Ammon's horn (tissue), 1 donor: ENCODE measurements around the gene RAB26.
"Not testable (repeated sequence)": the region's sequence is repeated elsewhere in the genome, so short reads cannot be mapped to it uniquely, and the experiment has no call there.

Experiments used
- DNase-seq: peaks from one replicate; pipeline ENCODE4 v3.0.0-alpha.2; 2016; ENCODE audit warnings: low spot score

RAB26 gene

GRCh38 chr16:2117341-2117740 lies 31.1 kb upstream of the RAB26 start:
- DNase-seq: not testable (repeated sequence)

DNA sequence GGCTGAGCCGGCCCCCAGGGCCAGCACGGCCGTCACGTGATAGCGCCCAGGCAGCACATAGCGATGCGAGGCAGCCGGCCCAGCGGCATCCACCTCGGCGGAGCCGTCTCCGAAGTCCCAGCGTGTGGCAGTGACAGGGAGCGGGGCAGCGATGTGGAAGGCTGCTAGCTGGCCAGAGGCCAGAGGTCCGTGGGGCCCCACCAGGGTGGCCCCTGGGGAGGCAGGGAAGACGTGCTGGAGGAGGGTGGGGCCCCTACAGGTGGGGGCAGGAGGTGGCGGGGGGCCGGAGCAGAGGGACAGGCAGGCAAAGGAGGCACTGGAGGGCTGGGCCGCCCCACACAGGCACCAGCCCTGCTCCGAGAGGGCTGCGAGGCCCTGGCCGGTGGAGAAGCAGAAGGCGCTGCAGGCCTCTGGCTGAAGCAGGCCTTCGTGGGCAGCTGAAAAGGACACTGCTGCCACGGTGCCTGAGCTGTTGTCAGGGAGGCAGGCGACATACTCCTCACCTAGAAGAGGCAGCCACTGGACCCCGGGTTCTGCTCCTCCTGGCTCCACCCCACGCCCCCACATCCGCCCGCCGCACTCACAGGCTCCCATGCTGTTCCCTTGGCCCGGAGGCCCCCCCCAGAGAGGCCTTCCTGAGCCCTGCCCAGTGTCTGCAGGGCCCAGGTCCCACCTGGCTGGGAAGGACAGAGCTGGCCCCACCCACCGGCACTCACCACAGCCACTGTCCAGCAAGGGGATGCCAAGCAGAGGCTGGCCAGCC lies 30.3 kb upstream of the RAB26 start:
- DNase-seq: not testable (repeated sequence)

DNA sequence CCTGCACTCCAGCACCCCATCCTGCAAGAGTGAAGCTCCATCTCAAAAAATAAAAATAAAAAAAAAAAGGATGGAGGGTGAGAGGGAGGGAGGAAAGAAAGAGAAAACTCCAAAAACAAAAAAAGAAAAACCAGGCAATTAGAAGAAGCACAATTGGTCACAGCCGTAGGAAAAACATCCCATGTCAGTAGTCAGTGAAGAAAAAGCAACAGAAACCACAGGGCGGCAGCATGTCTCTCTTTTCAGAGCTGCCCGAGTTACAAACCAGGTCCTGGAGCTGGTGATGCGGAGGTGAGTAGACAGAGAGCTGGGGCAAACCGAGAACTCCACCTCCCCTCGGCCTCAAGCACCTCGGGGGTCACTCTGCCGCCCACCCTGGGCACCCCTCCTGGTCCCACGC lies 27.1 kb upstream of the RAB26 start:
- peak; percentile 83 for DNase-seq

DNA sequence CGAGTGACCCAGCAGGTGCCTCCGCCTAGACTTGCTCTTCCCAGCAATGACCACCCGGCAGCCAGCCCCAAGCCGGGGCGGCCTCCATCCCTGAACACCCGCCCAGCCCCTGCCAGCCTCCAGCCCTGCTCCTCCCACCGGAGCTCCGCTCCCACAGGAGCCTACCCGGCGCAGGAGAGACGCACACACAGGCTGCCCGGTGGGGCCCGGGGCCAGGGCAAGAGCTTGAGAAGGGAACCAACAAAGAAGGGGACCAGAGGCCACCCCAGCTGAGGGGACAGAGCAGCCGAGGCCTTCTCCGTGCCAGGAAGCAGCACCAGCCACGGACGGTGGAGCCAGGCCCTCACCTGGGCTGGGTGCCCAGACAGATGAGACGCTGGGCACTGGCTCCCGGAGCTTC lies 26.6 kb upstream of the RAB26 start:
- peak; percentile 31 for DNase-seq

GRCh38 chr16:2122429-2122828 lies 26.0 kb upstream of the RAB26 start:
- DNase-seq: no peak

- not testable (repeated sequence) for DNase-seq
These were observed 25.3 kb upstream of the RAB26 start for GRCh38 chr16:2122934-2123683.

DNA sequence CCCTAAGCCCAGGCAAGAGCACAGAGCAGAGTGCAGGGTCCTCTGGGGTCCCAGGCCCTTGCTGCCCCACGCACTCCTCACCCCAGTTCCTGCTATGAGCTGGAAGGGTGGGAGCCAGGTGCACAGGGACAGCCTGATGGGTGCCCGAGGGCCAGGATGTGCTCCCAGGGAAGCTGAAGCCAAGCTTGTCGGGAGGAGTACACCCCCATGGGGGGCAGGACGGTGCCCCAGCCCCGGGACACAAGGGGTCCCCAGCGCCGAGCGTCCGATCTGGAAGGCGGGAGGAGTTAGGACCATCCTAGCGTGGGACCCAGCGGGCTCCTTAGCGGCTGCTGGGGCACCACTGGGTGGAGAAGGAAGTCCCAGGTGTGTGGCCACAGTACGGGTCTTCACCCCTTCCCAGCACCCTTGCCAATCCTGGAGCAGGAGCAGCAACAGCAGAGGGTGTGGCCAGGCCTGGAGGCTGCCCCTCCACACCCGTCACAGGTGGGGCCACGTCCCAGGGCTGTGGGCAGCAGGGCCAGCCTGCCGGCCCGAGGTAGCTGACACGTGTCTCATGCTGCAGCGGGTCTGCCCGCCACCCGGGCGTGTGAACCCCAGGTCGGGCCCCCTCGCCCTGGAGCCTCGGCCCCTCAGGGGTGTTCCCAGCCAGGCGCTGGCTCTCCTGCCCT lies 24.6 kb upstream of the RAB26 start:
- DNase-seq: not testable (repeated sequence)

DNA sequence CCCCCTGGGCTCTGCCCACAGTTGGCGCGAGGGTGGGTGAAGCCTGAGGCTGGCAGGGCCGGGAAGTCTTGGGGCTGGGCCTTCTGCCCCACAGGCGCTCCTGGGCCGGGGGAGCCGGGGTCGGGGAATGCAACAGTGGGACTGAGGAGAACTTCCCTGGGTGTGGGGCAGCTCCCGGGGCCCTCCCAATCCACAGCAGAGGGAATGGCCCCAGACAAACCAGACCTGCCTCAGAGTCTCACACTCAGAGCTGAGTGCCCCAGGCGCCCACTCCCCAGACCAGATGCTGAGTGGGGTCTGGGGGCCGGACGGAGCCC lies 24.1 kb upstream of the RAB26 start:
- not testable (repeated sequence) for DNase-seq

- peak; percentile 42 for DNase-seq
These were observed 23.6 kb upstream of the RAB26 start for GRCh38 chr16:2124694-2125444.

DNA sequence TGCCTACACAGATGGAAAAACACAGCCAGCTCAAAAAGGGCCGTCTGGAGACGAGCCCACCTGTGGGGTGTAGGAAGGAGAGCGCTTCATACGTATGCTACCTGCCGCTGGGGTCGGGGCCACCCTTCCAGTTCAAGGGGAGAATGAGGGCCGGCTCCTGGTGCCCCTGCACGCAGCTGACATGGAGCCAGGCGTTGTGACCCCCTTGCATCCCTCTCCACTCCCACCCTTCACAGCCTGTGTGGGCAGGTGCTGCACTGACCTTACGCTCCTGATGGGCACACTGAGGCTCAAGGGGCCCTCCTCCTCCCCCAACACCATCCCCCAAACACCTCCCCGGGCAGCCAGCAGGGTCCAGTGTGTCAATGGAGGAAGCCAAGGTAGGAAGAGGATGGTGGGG lies 22.8 kb upstream of the RAB26 start:
- not testable (repeated sequence) for DNase-seq

DNA sequence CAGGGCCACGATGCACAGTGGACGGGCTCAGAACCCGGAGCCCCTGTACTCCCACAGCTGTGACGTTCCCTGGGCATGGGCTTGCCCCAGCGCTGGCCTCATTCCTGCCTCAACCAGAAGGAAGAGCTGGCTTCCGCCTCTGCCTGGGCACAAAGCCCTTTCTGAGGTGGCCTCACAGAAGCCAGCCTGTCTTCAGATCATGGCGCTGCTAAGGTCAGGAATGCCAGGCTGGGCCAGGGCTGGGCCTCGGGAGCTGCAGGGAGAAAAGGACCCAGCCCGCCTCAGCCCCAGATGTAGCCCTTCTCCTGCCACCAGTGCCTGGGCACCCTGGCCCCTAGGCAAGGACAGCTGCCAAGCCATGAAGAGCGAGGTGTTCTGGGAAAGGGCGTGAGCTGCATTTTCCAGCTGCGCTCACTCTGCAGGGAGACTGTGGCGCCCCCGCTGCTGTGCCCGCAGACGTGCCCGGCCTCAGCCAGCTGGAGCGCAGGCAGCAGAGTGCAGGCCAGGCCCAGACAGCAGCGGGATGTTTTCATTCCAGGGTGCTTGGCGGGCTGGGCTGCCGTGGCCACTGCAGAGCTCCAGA lies 22.2 kb upstream of the RAB26 start:
- peak; percentile 75 for DNase-seq

- peak; percentile 42 for DNase-seq
These were observed 21.4 kb upstream of the RAB26 start for GRCh38 chr16:2126928-2127556.

DNA sequence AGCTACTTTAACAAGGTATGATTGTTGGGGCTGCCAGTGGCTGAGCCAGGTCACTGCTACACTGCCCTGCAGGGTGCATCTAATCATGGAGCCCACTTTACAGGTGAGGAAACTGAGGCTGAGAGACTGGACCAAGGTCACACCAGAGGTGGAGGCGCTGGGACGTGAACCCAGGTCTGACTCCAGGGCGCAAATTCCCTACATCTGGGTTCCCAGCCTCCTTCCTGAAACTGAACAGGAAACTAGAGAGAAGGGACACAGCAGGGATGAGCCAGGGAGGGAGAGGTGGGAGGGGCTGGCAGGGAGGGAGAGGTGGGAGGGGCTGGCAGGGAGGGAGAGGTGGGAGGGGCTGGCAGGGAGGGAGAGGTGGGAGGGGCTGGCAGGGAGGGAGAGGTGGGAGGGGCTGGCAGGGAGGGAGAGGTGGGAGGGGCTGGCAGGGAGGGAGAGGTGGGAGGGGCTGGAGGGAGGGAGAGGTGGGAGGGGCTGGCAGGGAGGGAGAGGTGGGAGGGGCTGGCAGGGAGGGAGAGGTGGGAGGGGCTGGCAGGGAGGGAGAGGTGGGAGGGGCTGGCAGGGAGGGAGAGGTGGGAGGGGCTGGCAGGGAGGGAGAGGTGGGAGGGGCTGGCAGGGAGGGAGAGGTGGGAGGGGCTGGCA lies 20.7 kb upstream of the RAB26 start:
- not testable (repeated sequence) for DNase-seq

- DNase-seq: not testable (repeated sequence)
These were observed 19.2 kb upstream of the RAB26 start for GRCh38 chr16:2129251-2129650.

DNA sequence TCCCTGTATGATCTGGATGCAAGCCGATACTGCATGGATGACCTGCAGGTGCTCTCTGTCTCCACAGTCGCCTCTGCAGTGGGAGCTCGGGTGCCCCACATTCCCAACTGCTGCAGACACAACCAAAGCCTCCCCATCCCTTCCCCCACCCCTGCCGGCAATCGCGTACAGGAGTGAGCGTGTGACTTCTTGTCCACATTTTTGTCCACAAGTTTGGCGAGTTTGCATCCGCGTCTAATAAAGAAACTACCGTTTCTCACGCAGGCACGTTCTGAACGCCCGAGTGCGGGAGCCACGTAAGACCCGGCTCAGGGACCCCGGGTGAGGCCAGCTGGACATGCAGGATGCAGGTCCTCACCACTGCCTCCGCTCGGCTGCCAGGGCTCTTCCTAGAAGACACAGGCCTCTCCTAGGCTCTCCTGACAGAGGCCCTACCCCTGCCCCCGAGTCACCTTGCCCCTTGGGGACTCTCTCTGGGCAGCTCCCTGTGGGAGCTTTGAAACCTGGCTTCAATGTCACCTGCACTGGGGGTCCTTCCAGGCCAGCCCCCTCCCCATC lies 18.5 kb upstream of the RAB26 start:
- not testable (repeated sequence) for DNase-seq

- DNase-seq: not testable (repeated sequence)
These were observed 14.6 kb upstream of the RAB26 start for GRCh38 chr16:2133797-2134196.

DNA sequence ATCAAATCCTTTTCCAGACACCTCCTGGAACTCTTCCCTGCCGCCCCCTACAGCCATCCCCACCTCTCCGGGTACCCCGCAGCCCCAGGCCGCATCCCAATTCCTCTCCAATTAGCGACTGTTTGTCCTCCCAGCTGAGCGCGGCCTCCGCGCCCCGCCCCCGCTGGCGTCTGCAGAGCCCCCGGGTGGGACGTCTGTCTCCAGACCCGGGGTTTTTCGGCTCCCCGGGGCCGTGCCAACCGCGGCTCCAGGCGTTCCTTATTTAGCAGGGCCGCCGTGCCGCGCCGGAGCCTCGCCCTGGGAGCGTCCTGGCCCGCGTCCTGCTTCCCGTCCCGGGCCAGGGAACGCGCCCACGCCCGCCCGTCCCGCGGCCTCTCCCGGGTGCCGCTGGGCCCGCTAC lies 13.4 kb upstream of the RAB26 start:
- DNase-seq: not testable (repeated sequence)

DNA sequence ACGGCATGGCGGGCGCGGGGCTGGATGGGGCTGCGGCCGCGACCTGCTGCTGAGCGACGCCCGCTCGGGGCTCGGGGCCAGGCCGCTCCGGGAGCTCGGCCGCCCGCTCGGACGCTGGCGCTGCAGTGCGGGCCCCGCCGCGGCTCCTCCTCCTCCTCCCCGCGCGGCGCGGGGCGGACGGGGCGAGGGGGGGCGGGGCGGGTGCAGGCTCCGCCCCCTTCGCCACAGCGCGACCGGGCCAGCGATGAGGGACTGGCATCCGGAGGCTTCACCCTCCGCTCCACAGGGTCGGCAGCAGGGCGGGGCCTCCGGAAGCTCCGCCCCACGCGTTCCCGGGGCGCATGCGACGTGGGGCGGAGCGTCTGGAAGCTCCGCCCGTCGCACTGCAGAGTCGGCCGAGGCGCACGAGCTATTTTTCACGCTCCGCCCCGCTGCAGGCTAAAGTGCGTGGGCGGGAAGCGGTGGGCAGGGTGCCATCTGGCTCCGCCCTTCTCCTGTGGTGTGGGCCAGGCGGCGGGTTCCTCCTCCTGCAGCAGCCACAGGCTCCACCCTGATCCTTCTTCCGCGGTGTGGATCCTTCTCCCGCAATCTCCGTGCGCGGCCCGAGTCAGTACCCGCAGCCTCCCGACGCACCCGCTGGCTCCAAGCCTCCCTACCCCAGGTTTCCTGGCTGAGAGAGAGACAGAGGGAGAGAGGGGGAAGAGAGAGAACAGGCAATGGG lies 12.5 kb upstream of the RAB26 start, which contains the start of gene PKD1:
Gene PKD1, minus strand, starts transcription at position 129 of the 721 bp plus-strand sequence. CDS start 209 bp downstream, outside the sequence.
- DNase-seq: peak; percentile 91
